HG03439 (cell line): ENCODE results near the gene LMNA.
"Not testable (repeated sequence)": the region's sequence is repeated elsewhere in the genome, so short reads cannot be mapped to it uniquely, and the experiment has no call there.

ENCODE experiments used
- ATAC-seq: cut with Tn5 transposase; IDR thresholded peaks from one replicate; pipeline ENCODE4 v1.9.1; 2021; ENCODE audit warnings: mild to moderate bottlenecking, moderate library complexity; ENCODE audit not compliant: unreplicated experiment

Gene LMNA

GRCh38 chr1:156121005-156121404 lies 6.5 kb downstream of the LMNA start:
- ATAC-seq: not testable (repeated sequence)

GRCh38 chr1:156121457-156121856 lies 6.9 kb downstream of the LMNA start:
- no peak for ATAC-seq

GRCh38 chr1:156122086-156122485 lies 7.6 kb downstream of the LMNA start:
- ATAC-seq: no peak

- ATAC-seq: no peak
Observed at GRCh38 chr1:156122519-156123355, 8.2 kb downstream of the LMNA start.

GRCh38 chr1:156123356-156124196 lies 9.1 kb downstream of the LMNA start:
- no peak for ATAC-seq

GRCh38 chr1:156124557-156125483 lies 10.3 kb downstream of the LMNA start:
- no peak for ATAC-seq

- ATAC-seq: not testable (repeated sequence)
Observed at GRCh38 chr1:156125544-156125943, 11.0 kb downstream of the LMNA start.

GRCh38 chr1:156126043-156126629 lies 11.6 kb downstream of the LMNA start:
- peak; percentile 31 for ATAC-seq

GRCh38 chr1:156126630-156127534 lies 12.4 kb downstream of the LMNA start:
- peak; percentile 49 for ATAC-seq

GRCh38 chr1:156128308-156128653 lies 13.8 kb downstream of the LMNA start:
- ATAC-seq: no peak

GRCh38 chr1:156128654-156129597 lies 14.4 kb downstream of the LMNA start:
- no peak for ATAC-seq

GRCh38 chr1:156129687-156130577 lies 15.4 kb downstream of the LMNA start:
- no peak for ATAC-seq

GRCh38 chr1:156130578-156130942 lies 16.0 kb downstream of the LMNA start:
- ATAC-seq: no peak

GRCh38 chr1:156134716-156135435 lies 20.4 kb downstream of the LMNA start:
- no peak for ATAC-seq

GRCh38 chr1:156135930-156136871 lies 21.7 kb downstream of the LMNA start:
- ATAC-seq: no peak
